ENCODE measurements around the gene EHBP1L1.

DNA sequence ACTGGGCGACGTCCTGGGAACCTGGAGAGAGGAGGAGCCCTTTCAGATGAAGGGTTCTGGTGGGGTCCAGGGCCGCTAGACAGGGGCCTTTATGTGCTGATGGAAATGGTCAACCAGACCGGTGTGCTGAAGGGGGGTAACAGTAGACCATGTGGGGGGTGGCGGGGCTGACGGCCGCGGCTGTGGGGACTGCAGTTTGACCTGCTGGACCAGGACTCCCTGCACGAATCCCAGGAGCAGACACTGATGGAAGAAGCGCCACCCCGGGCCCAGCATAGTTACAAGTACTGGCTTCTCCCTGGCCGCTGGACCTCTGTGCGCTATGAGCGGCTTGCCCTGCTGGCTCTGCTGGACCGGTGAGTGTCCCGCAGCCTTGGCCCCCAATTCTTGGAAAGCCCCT is 46.2 kb downstream of the EHBP1L1 start:
- no peak for TF ChIP-seq CTCF (IDR thresholded peaks at IDR 0.05)
- TF ChIP-seq POLR2A (IDR thresholded peaks at IDR 0.05) = no peak
